Nephron progenitor cell (in vitro differentiated cells): ENCODE measurements around the gene CD248.

ENCODE experiments used
- DNase-seq: peaks from one replicate; pipeline ENCODE4 v3.0.0; 2021
- H3K27ac Mint-ChIP-seq: 2 replicates; pipeline ENCODE4 v1.8.0; 2021; ENCODE audit warnings: mild to moderate bottlenecking, moderate library complexity, mixed read lengths
- H3K27me3 Mint-ChIP-seq: 2 replicates; pipeline ENCODE4 v1.8.0; 2021; ENCODE audit warnings: mild to moderate bottlenecking, low read depth, mixed read lengths; ENCODE audit not compliant: poor library complexity
- H3K36me3 Mint-ChIP-seq: 2 replicates; pipeline ENCODE4 v1.8.0; 2021; ENCODE audit warnings: low read depth, mixed read lengths
- H3K4me1 Mint-ChIP-seq: 2 replicates; pipeline ENCODE4 v1.8.0; 2021; ENCODE audit warnings: mixed read lengths
- H3K4me3 Mint-ChIP-seq: 2 replicates; pipeline ENCODE4 v1.8.0; 2021; ENCODE audit warnings: mild to moderate bottlenecking, moderate library complexity, mixed read lengths
- H3K9me3 Mint-ChIP-seq: 2 replicates; pipeline ENCODE4 v1.8.0; 2021; ENCODE audit warnings: mild to moderate bottlenecking, moderate library complexity, mixed read lengths
- CTCF ChIP-seq: fragments of 200-600 bp; sonication (generic); IDR thresholded peaks from 2 replicates; pipeline ENCODE4 v1.5.0; 2021; ENCODE audit warnings: antibody characterized with exemption

Gene CD248

GRCh38 chr11:66275396-66275795 lies 41.4 kb downstream of the CD248 start:
- Mint-ChIP-seq H3K9me3 (no peaks in the 10 kb centered on the region), H3K4me3 (no peak overlapping the region), H3K27ac (no peak overlapping the region), H3K27me3 (peaks cover 13% of the 10 kb centered on the region), H3K4me1 (peaks cover 17% of the 10 kb centered on the region), H3K36me3 (peaks cover 45% of the 10 kb centered on the region)
- no peak for TF ChIP-seq CTCF
- no peak for DNase-seq

GRCh38 chr11:66274219-66274618 lies 42.6 kb downstream of the CD248 start:
- H3K36me3 Mint-ChIP-seq = peaks cover 45% of the 10 kb centered on the region
- H3K4me3 Mint-ChIP-seq = no peak overlapping the region
- peaks cover 5% of the 10 kb centered on the region for H3K27me3 Mint-ChIP-seq
- TF ChIP-seq CTCF = no peak
- H3K27ac Mint-ChIP-seq = no peak overlapping the region
- no peaks in the 10 kb centered on the region for H3K9me3 Mint-ChIP-seq
- H3K4me1 Mint-ChIP-seq = peaks cover 21% of the 10 kb centered on the region
- DNase-seq = no peak

- TF ChIP-seq CTCF = no peak
- no peak overlapping the region for H3K4me3 Mint-ChIP-seq
- H3K36me3 Mint-ChIP-seq = peaks cover 45% of the 10 kb centered on the region
Measured at GRCh38 chr11:66272596-66272995, 44.2 kb downstream of the CD248 start.

GRCh38 chr11:66271816-66272215 lies 45.0 kb downstream of the CD248 start:
- DNase-seq = no peak

More at GRCh38 chr11:66272596-66272995, 44.2 kb downstream of the CD248 start:
- Mint-ChIP-seq H3K27ac (peak overlapping the region; percentile 22), H3K27me3 (no peaks in the 10 kb centered on the region), H3K4me1 (peaks cover 21% of the 10 kb centered on the region), H3K9me3 (no peaks in the 10 kb centered on the region)
- no peak for DNase-seq

GRCh38 chr11:66268952-66269905 lies 47.6 kb downstream of the CD248 start:
- H3K36me3 Mint-ChIP-seq = peaks cover 37% of the 10 kb centered on the region
- H3K4me3 Mint-ChIP-seq = peak overlapping the region; percentile 96
- peaks cover 29% of the 10 kb centered on the region for H3K4me1 Mint-ChIP-seq
- H3K9me3 Mint-ChIP-seq = no peaks in the 10 kb centered on the region
- peak; percentile 50 for DNase-seq
- peak overlapping the region; percentile 88 for H3K27ac Mint-ChIP-seq
- no peaks in the 10 kb centered on the region for H3K27me3 Mint-ChIP-seq
- TF ChIP-seq CTCF = no peak

More at GRCh38 chr11:66271816-66272215, 45.0 kb downstream of the CD248 start:
- Mint-ChIP-seq H3K27me3 (no peaks in the 10 kb centered on the region), H3K27ac (peak overlapping the region; percentile 54), H3K36me3 (peaks cover 45% of the 10 kb centered on the region), H3K9me3 (no peaks in the 10 kb centered on the region), H3K4me1 (peaks cover 28% of the 10 kb centered on the region), H3K4me3 (peak overlapping the region; percentile 42)
- no peak for TF ChIP-seq CTCF
